ENCODE data around the gene RHEB. TPM values are rescaled to one million over a fixed set of nuclear protein-coding genes. Genes with fewer than 3 reads are reported as not detected.

The RHEB gene
- total and polyA plus RNA-seq, 7 donors: 98.0 to 248 (median 167) TPM

- peak; percentile 35 for TF ChIP-seq CTCF (IDR thresholded peaks at IDR 0.05)
- Histone ChIP-seq H3K27ac (peak overlapping the region; percentile 90), H3K4me3 (no peak overlapping the region), H3K36me3 (ENCODE audit: insufficient read depth in 1 of 2, low read depth in 1 of 2) (peaks cover 12 to 61% of the 10 kb centered on the region in 2 donors), H3K9me3 (peaks cover 5% of the 10 kb centered on the region), H3K4me1 (peaks cover 27% of the 10 kb centered on the region), H3K27me3 (ENCODE audit: insufficient read depth in 3 of 3, low read length in 2 of 3) (no peaks in the 10 kb centered on the region)
- peak; percentile 60 to 80 for DNase-seq
- intact Hi-C loops (cut with DNase I): no loop called here
- ATAC-seq: peak; percentile 88 to 93 (median 91)
- WGBS, 3 donors: 31 to 56% (median 36%) methylated on average over 17 of the region's 17 CpGs
These were observed 46.9 kb downstream of the RHEB start for GRCh38 chr7:151472644-151473380.

- ATAC-seq (no peak), DNase-seq (no peak)
- H3K4me3 ChIP-seq: no peak overlapping the region
- 40 to 66% (median 41%) methylated on average over 2 of the region's 2 CpGs for WGBS, 3 donors
- peaks cover 5% of the 10 kb centered on the region for H3K9me3 ChIP-seq
- H3K27me3 ChIP-seq (ENCODE audit: insufficient read depth in 3 of 3, low read length in 2 of 3): no peaks in the 10 kb centered on the region
- intact Hi-C loops (cut with DNase I): no loop called here
- H3K36me3 ChIP-seq (ENCODE audit: insufficient read depth in 1 of 2, low read depth in 1 of 2): peaks cover 12 to 60% of the 10 kb centered on the region in 2 donors
- H3K4me1 ChIP-seq: peaks cover 27% of the 10 kb centered on the region
- peak overlapping the region; percentile 90 for H3K27ac ChIP-seq
- no peak for TF ChIP-seq CTCF (IDR thresholded peaks at IDR 0.05)
These were observed 49.0 kb downstream of the RHEB start for GRCh38 chr7:151470711-151471110.

GRCh38 chr7:151469281-151469680 is 50.4 kb downstream of the RHEB start:
- Histone ChIP-seq H3K4me1 (peaks cover 27% of the 10 kb centered on the region), H3K27me3 (ENCODE audit: insufficient read depth in 3 of 3, low read length in 2 of 3) (no peaks in the 10 kb centered on the region), H3K9me3 (peaks cover 5% of the 10 kb centered on the region), H3K36me3 (ENCODE audit: insufficient read depth in 1 of 2, low read depth in 1 of 2) (peaks cover 12 to 67% of the 10 kb centered on the region in 2 donors), H3K27ac (peak overlapping the region; percentile 66), H3K4me3 (no peak overlapping the region)
- DNase-seq (no peak), ATAC-seq (no peak)
- intact Hi-C loops (cut with DNase I): loop anchor here (5.0 to 10.0 kb wide), 3 partner anchors 33 to 286 kb away; no protein-coding TSS in a partner anchor
- WGBS, 3 donors: 58 to 67% (median 61%) methylated on average over 5 of the region's 5 CpGs
- no peak for TF ChIP-seq CTCF (IDR thresholded peaks at IDR 0.05)

GRCh38 chr7:151468217-151469018 is 51.3 kb downstream of the RHEB start:
- intact Hi-C loops (cut with DNase I): loop anchor here (5.0 to 10.0 kb wide), 3 partner anchors 34 to 286 kb away; no protein-coding TSS in a partner anchor
- peak overlapping the region; percentile 66 for H3K27ac ChIP-seq
- peaks cover 12 to 64% of the 10 kb centered on the region in 2 donors for H3K36me3 ChIP-seq (ENCODE audit: insufficient read depth in 1 of 2, low read depth in 1 of 2)
- no peak overlapping the region for H3K4me3 ChIP-seq
- ATAC-seq (no peak), DNase-seq (no peak)
- no peak for TF ChIP-seq CTCF (IDR thresholded peaks at IDR 0.05)
- H3K9me3 ChIP-seq: no peaks in the 10 kb centered on the region
- 78 to 86% (median 81%) methylated on average over 19 of the region's 19 CpGs for WGBS, 3 donors
- H3K27me3 ChIP-seq (ENCODE audit: insufficient read depth in 3 of 3, low read length in 2 of 3): no peaks in the 10 kb centered on the region
- peaks cover 27% of the 10 kb centered on the region for H3K4me1 ChIP-seq
